ENCODE measurements around the gene YJEFN3.

YJEFN3 gene

GRCh38 chr19:19558636-19559035 lies 29.9 kb downstream of the YJEFN3 start:
- Histone ChIP-seq H3K4me3 (no peak overlapping the region), H3K9ac (ENCODE audit: insufficient read length) (no peak overlapping the region), H3K27ac (no peak overlapping the region), H3K9me3 (ENCODE audit: low read depth, low read length) (no peaks in the 10 kb centered on the region), H3K36me3 (ENCODE audit: insufficient read depth, low read length) (no peaks in the 10 kb centered on the region)
- DNase-seq (ENCODE audit: low read depth, low spot score): no peak
- TF ChIP-seq POLR2AphosphoS5 (IDR thresholded peaks at IDR 0.05; ENCODE audit: borderline replicate concordance, low read depth, low read length) (no peak), FOXP2 (optimal IDR thresholded peaks at IDR 0.05; ENCODE audit: control extremely low read depth, extremely low read length, insufficient read depth) (no peak), EZH2 (IDR thresholded peaks at IDR 0.05) (no peak)

GRCh38 chr19:19559931-19560330 lies 31.2 kb downstream of the YJEFN3 start:
- no peak overlapping the region for H3K27ac ChIP-seq
- no peak overlapping the region for H3K9ac ChIP-seq (ENCODE audit: insufficient read length)
- no peak overlapping the region for H3K4me3 ChIP-seq
- TF ChIP-seq FOXP2 (optimal IDR thresholded peaks at IDR 0.05; ENCODE audit: control extremely low read depth, extremely low read length, insufficient read depth): no peak
- TF ChIP-seq POLR2AphosphoS5 (IDR thresholded peaks at IDR 0.05; ENCODE audit: borderline replicate concordance, low read depth, low read length): no peak
- no peak for TF ChIP-seq EZH2 (IDR thresholded peaks at IDR 0.05)
- no peaks in the 10 kb centered on the region for H3K9me3 ChIP-seq (ENCODE audit: low read depth, low read length)
- no peaks in the 10 kb centered on the region for H3K36me3 ChIP-seq (ENCODE audit: insufficient read depth, low read length)
- no peak for DNase-seq (ENCODE audit: low read depth, low spot score)

GRCh38 chr19:19561946-19562664 lies 33.4 kb downstream of the YJEFN3 start:
- TF ChIP-seq EZH2 (IDR thresholded peaks at IDR 0.05) (no peak), POLR2AphosphoS5 (IDR thresholded peaks at IDR 0.05; ENCODE audit: borderline replicate concordance, low read depth, low read length) (no peak), FOXP2 (optimal IDR thresholded peaks at IDR 0.05; ENCODE audit: control extremely low read depth, extremely low read length, insufficient read depth) (no peak)
- Histone ChIP-seq H3K9ac (ENCODE audit: insufficient read length) (no peak overlapping the region), H3K4me3 (no peak overlapping the region), H3K36me3 (ENCODE audit: insufficient read depth, low read length) (no peaks in the 10 kb centered on the region), H3K9me3 (ENCODE audit: low read depth, low read length) (no peaks in the 10 kb centered on the region), H3K27ac (no peak overlapping the region)
- no peak for DNase-seq (ENCODE audit: low read depth, low spot score)

- H3K9ac ChIP-seq (ENCODE audit: insufficient read length): no peak overlapping the region
- no peak overlapping the region for H3K4me3 ChIP-seq
- no peak for DNase-seq (ENCODE audit: low read depth, low spot score)
Observed at GRCh38 chr19:19562665-19563347, 34.1 kb downstream of the YJEFN3 start.

GRCh38 chr19:19563348-19563848 lies 34.7 kb downstream of the YJEFN3 start:
- TF ChIP-seq EZH2 (IDR thresholded peaks at IDR 0.05) (no peak), FOXP2 (optimal IDR thresholded peaks at IDR 0.05; ENCODE audit: control extremely low read depth, extremely low read length, insufficient read depth) (no peak), POLR2AphosphoS5 (IDR thresholded peaks at IDR 0.05; ENCODE audit: borderline replicate concordance, low read depth, low read length) (no peak)
- H3K9me3 ChIP-seq (ENCODE audit: low read depth, low read length): no peaks in the 10 kb centered on the region
- DNase-seq (ENCODE audit: low read depth, low spot score): no peak
- no peak overlapping the region for H3K27ac ChIP-seq
- no peak overlapping the region for H3K9ac ChIP-seq (ENCODE audit: insufficient read length)
- no peak overlapping the region for H3K4me3 ChIP-seq
- H3K36me3 ChIP-seq (ENCODE audit: insufficient read depth, low read length): no peaks in the 10 kb centered on the region

More at GRCh38 chr19:19562665-19563347, 34.1 kb downstream of the YJEFN3 start:
- TF ChIP-seq POLR2AphosphoS5 (IDR thresholded peaks at IDR 0.05; ENCODE audit: borderline replicate concordance, low read depth, low read length) (no peak), FOXP2 (optimal IDR thresholded peaks at IDR 0.05; ENCODE audit: control extremely low read depth, extremely low read length, insufficient read depth) (no peak), EZH2 (IDR thresholded peaks at IDR 0.05) (no peak)
- Histone ChIP-seq H3K36me3 (ENCODE audit: insufficient read depth, low read length) (no peaks in the 10 kb centered on the region), H3K9me3 (ENCODE audit: low read depth, low read length) (no peaks in the 10 kb centered on the region), H3K27ac (no peak overlapping the region)

- Histone ChIP-seq H3K9ac (ENCODE audit: insufficient read length) (no peak overlapping the region), H3K27ac (no peak overlapping the region), H3K9me3 (ENCODE audit: low read depth, low read length) (no peaks in the 10 kb centered on the region), H3K4me3 (no peak overlapping the region), H3K36me3 (ENCODE audit: insufficient read depth, low read length) (no peaks in the 10 kb centered on the region; the same call in 1 of the 2 replicates)
- no peak for TF ChIP-seq POLR2AphosphoS5 (IDR thresholded peaks at IDR 0.05; ENCODE audit: borderline replicate concordance, low read depth, low read length)
- no peak for TF ChIP-seq EZH2 (IDR thresholded peaks at IDR 0.05)
- TF ChIP-seq FOXP2 (optimal IDR thresholded peaks at IDR 0.05; ENCODE audit: control extremely low read depth, extremely low read length, insufficient read depth): no peak
- no peak for DNase-seq (ENCODE audit: low read depth, low spot score)
Observed at GRCh38 chr19:19566306-19566705, 37.6 kb downstream of the YJEFN3 start.

- H3K4me3 ChIP-seq: no peak overlapping the region
- H3K27ac ChIP-seq: no peak overlapping the region
- H3K9me3 ChIP-seq (ENCODE audit: low read depth, low read length): no peaks in the 10 kb centered on the region
- no peak for DNase-seq (ENCODE audit: low read depth, low spot score)
- H3K36me3 ChIP-seq (ENCODE audit: insufficient read depth, low read length): no peaks in the 10 kb centered on the region; the same call in 1 of the 2 replicates
- H3K9ac ChIP-seq (ENCODE audit: insufficient read length): no peak overlapping the region
- TF ChIP-seq FOXP2 (optimal IDR thresholded peaks at IDR 0.05; ENCODE audit: control extremely low read depth, extremely low read length, insufficient read depth) (no peak), POLR2AphosphoS5 (IDR thresholded peaks at IDR 0.05; ENCODE audit: borderline replicate concordance, low read depth, low read length) (no peak), EZH2 (IDR thresholded peaks at IDR 0.05) (no peak)
Observed at GRCh38 chr19:19567391-19567790, 38.7 kb downstream of the YJEFN3 start.
